ENCODE measurements around the gene IL27RA.

GRCh38 chr19:13983213-13983889 is 48.2 kb upstream of the IL27RA start:
- TF ChIP-seq POLR2A (IDR thresholded peaks at IDR 0.05; ENCODE audit: low read depth, low read length) (no peak), CTCF (IDR thresholded peaks at IDR 0.05; ENCODE audit: extremely low read depth in 1 of 2, insufficient read depth in 1 of 2, low read depth in 1 of 2, low read length in 2 of 2) (no peak), EZH2 (IDR thresholded peaks at IDR 0.05; ENCODE audit: borderline replicate concordance, low read depth, low read length, severe bottlenecking) (no peak), JUN (IDR thresholded peaks at IDR 0.05; ENCODE audit: borderline replicate concordance, insufficient read depth, insufficient read length, low read depth) (no peak), POLR2AphosphoS5 (IDR thresholded peaks at IDR 0.05; ENCODE audit: insufficient read depth, low read depth, low read length) (no peak), MAX (IDR thresholded peaks at IDR 0.05; ENCODE audit: insufficient read depth, insufficient read length) (no peak), FOS (IDR thresholded peaks at IDR 0.05; ENCODE audit: borderline replicate concordance, insufficient read depth, low read length) (no peak)

Data from endothelial cell of umbilical vein (primary cell).